Right cardiac atrium (tissue), 5 donors: ENCODE data around the gene MKNK1. TPM values are rescaled to one million over a fixed set of nuclear protein-coding genes. Genes with fewer than 3 reads are reported as not detected.

ENCODE experiments used
- ATAC-seq, 2 donors: fragments of 200-7000 bp; cut with Tn5 transposase; one replicate each; pipeline versions ENCODE4 v1.8.0 to v1.9.1; 2020; ENCODE audit warnings: moderate library complexity in 2 of 2, mild to moderate bottlenecking in 1 of 2
- DNase-seq, 3 donors: peaks; one replicate each; pipeline ENCODE4 v3.0.0-alpha.2; 2020
- H3K27ac ChIP-seq: one replicate; pipeline ENCODE4 v1.5.1; 2013; ENCODE audit warnings: mild to moderate bottlenecking, low read length, control low read depth, moderate library complexity
- H3K27me3 ChIP-seq: one replicate; pipeline ENCODE4 v1.6.1; 2013; ENCODE audit not compliant: control insufficient read depth, insufficient read depth
- H3K4me1 ChIP-seq: one replicate; pipeline ENCODE4 v1.6.1; 2013; ENCODE audit warnings: low read length; ENCODE audit not compliant: control insufficient read depth, insufficient read depth
- H3K4me3 ChIP-seq: one replicate; pipeline ENCODE4 v1.5.1; 2013; ENCODE audit warnings: low read length, control low read depth
- H3K9me3 ChIP-seq: one replicate; pipeline ENCODE4 v1.6.1; 2013; ENCODE audit warnings: low read length; ENCODE audit not compliant: control insufficient read depth
- WGBS: extraction: QIAGEN DNeasy Blood & Tissue Kit; methylation state at CpG from one replicate; pipeline ENCODE4 v1.1.7; 2013; 5-methylcytosine and 5-hydroxymethylcytosine counted together
- intact Hi-C, 4 donors: fragments of 100-400 bp; cut with DNase I; formaldehyde crosslinking; loops; one replicate each; pipeline versions ENCODE4 v1.11.0 to v1.14.0; 2022 to 2023
- polyA plus RNA-seq: library from polyadenylated mRNA; stranded (reverse); fragments of 200-250 nt; gene quantifications from one replicate; pipeline ENCODE4 v1.2.3, GENCODE V29; 2013
- total RNA-seq, 4 donors: library from RNA; stranded (reverse); fragmentation: NEBNext Ultra II Directional; extraction: Animal tissue kit (Norgen Biotek cat#: 25700); gene quantifications; one replicate each; pipeline ENCODE4 v1.2.1, GENCODE V29; 2021
- donor health status: healthy with polysubstance abuse.
- donor health status: DM: no; HTN: yes; CAD: no.
- donor health status: DM: no; HTN: no; CAD: no.
- donor health status: DM: no; HTN: yes; CAD: no; lungs with severe emphysema.
- donor health status: DM: yes; HTN: yes; CAD: no.

MKNK1 gene
- total and polyA plus RNA-seq, 5 donors: 27.8 to 46.9 (median 43.1) TPM

GRCh38 chr1:46520063-46520911, 83.8 kb downstream of the MKNK1 start:
- no peaks in the 10 kb centered on the region for H3K27me3 ChIP-seq
- no peak overlapping the region for H3K27ac ChIP-seq
- peak in 1 of 3 donors; percentile 40 for DNase-seq
- WGBS: 42% methylated on average over 15 of the region's 15 CpGs
- no peak overlapping the region for H3K4me3 ChIP-seq
- intact Hi-C loops: loop anchor here in 2 of 4 donors (10.0 kb wide), 2 partner anchors 75 to 115 kb away; no protein-coding TSS in a partner anchor
- H3K9me3 ChIP-seq: no peaks in the 10 kb centered on the region
- H3K4me1 ChIP-seq: peaks cover 5% of the 10 kb centered on the region
- peak in 1 of 2 donors; percentile 32 for ATAC-seq

GRCh38 chr1:46519209-46519608, 84.9 kb downstream of the MKNK1 start:
- no peak for ATAC-seq
- DNase-seq: no peak
- intact Hi-C loops: no loop called here
- Histone ChIP-seq H3K4me3 (no peak overlapping the region), H3K9me3 (no peaks in the 10 kb centered on the region), H3K27me3 (no peaks in the 10 kb centered on the region), H3K27ac (no peak overlapping the region), H3K4me1 (peaks cover 5% of the 10 kb centered on the region)
- 70% methylated on average over 4 of the region's 4 CpGs for WGBS

- DNase-seq: no peak
- H3K9me3 ChIP-seq: no peaks in the 10 kb centered on the region
- H3K4me3 ChIP-seq: no peak overlapping the region
- H3K27ac ChIP-seq: no peak overlapping the region
- no peak for ATAC-seq
- H3K27me3 ChIP-seq: no peaks in the 10 kb centered on the region
- H3K4me1 ChIP-seq: peaks cover 5% of the 10 kb centered on the region
- intact Hi-C loops: no loop called here
- 56% methylated on average over 4 of the region's 4 CpGs for WGBS
Observed at GRCh38 chr1:46517932-46518498, 86.1 kb downstream of the MKNK1 start.

- Histone ChIP-seq H3K9me3 (no peaks in the 10 kb centered on the region), H3K27ac (no peak overlapping the region), H3K27me3 (no peaks in the 10 kb centered on the region), H3K4me1 (no peaks in the 10 kb centered on the region), H3K4me3 (no peak overlapping the region)
- 21% methylated on average over 10 of the region's 10 CpGs for WGBS
- intact Hi-C loops: no loop called here
- DNase-seq: no peak
- no peak for ATAC-seq
Observed at GRCh38 chr1:46517010-46517600, 87.0 kb downstream of the MKNK1 start.

- 51% methylated on average over 12 of the region's 12 CpGs for WGBS
- H3K27me3 ChIP-seq: no peaks in the 10 kb centered on the region
Observed at GRCh38 chr1:46516200-46516950, 87.7 kb downstream of the MKNK1 start.

GRCh38 chr1:46515576-46515975, 88.5 kb downstream of the MKNK1 start:
- 90% methylated on average over 6 of the region's 6 CpGs for WGBS

More at GRCh38 chr1:46516200-46516950, 87.7 kb downstream of the MKNK1 start:
- no peak for ATAC-seq
- Histone ChIP-seq H3K4me3 (no peak overlapping the region), H3K9me3 (no peaks in the 10 kb centered on the region), H3K4me1 (no peaks in the 10 kb centered on the region), H3K27ac (no peak overlapping the region)
- intact Hi-C loops: no loop called here
- no peak for DNase-seq

GRCh38 chr1:46513536-46513935, 90.5 kb downstream of the MKNK1 start:
- H3K27me3 ChIP-seq: no peaks in the 10 kb centered on the region
- intact Hi-C loops: no loop called here

More at GRCh38 chr1:46515576-46515975, 88.5 kb downstream of the MKNK1 start:
- Histone ChIP-seq H3K4me1 (no peaks in the 10 kb centered on the region), H3K4me3 (no peak overlapping the region), H3K27me3 (no peaks in the 10 kb centered on the region), H3K27ac (no peak overlapping the region), H3K9me3 (no peaks in the 10 kb centered on the region)
- ATAC-seq: no peak
- no peak for DNase-seq
- intact Hi-C loops: no loop called here

GRCh38 chr1:46512792-46513190, 91.3 kb downstream of the MKNK1 start:
- H3K4me3 ChIP-seq: no peak overlapping the region
- no peaks in the 10 kb centered on the region for H3K27me3 ChIP-seq
- intact Hi-C loops: no loop called here
- WGBS: 46% methylated on average over 6 of the region's 6 CpGs
- ATAC-seq (no peak), DNase-seq (no peak)
- H3K27ac ChIP-seq: no peak overlapping the region
- H3K4me1 ChIP-seq: no peaks in the 10 kb centered on the region
- no peaks in the 10 kb centered on the region for H3K9me3 ChIP-seq

More at GRCh38 chr1:46513536-46513935, 90.5 kb downstream of the MKNK1 start:
- H3K4me1 ChIP-seq: no peaks in the 10 kb centered on the region
- no peak for DNase-seq
- 69% methylated on average over 5 of the region's 5 CpGs for WGBS
- no peak overlapping the region for H3K27ac ChIP-seq
- H3K4me3 ChIP-seq: no peak overlapping the region
- ATAC-seq: no peak
- H3K9me3 ChIP-seq: no peaks in the 10 kb centered on the region

GRCh38 chr1:46512135-46512791, 91.8 kb downstream of the MKNK1 start:
- DNase-seq: no peak
- Histone ChIP-seq H3K9me3 (no peaks in the 10 kb centered on the region), H3K4me1 (no peaks in the 10 kb centered on the region), H3K27me3 (no peaks in the 10 kb centered on the region), H3K4me3 (no peak overlapping the region), H3K27ac (no peak overlapping the region)
- 79% methylated on average over 23 of the region's 23 CpGs for WGBS
- ATAC-seq: no peak
- intact Hi-C loops: no loop called here

GRCh38 chr1:46510998-46511365, 93.1 kb downstream of the MKNK1 start:
- DNase-seq: no peak

More at GRCh38 chr1:46510998-46511365, 93.1 kb downstream of the MKNK1 start:
- no peak for ATAC-seq
- WGBS: 74% methylated on average over 8 of the region's 8 CpGs
- intact Hi-C loops: no loop called here
- H3K4me1 ChIP-seq: no peaks in the 10 kb centered on the region
- no peaks in the 10 kb centered on the region for H3K27me3 ChIP-seq
- H3K9me3 ChIP-seq: no peaks in the 10 kb centered on the region
- H3K27ac ChIP-seq: no peak overlapping the region
- no peak overlapping the region for H3K4me3 ChIP-seq
